Small intestine (tissue), 7 donors: Measurements from ENCODE around the gene DNAH8. TPM values are rescaled to one million over a fixed set of nuclear protein-coding genes. Genes with fewer than 3 reads are reported as not detected.
A peak's percentile ranks its signal among the peaks of the same experiment; 100 is the strongest.

Source experiments
- DNase-seq, 2 donors: peaks; one replicate each; pipeline versions ENCODE4 v3.0.0 to v3.0.0-alpha.2; 2013
- FAIRE-seq: peaks from 2 replicates; lab custom pipeline; 2012; peaks lifted over from hg19 to GRCh38; lab: Jason Lieb, UNC
- H3K27ac ChIP-seq, 3 donors: one replicate each; pipeline ENCODE4 v1.5.1; 2013; ENCODE audit warnings: low read length in 2 of 3, mild to moderate bottlenecking in 2 of 3, control low read depth in 1 of 3, inconsistent platforms in 1 of 3, low read depth in 1 of 3, moderate library complexity in 1 of 3
- H3K27me3 ChIP-seq, 3 donors: one replicate each; pipeline ENCODE4 v1.6.1; 2013; ENCODE audit warnings: low read length in 3 of 3, inconsistent platforms in 1 of 3; ENCODE audit not compliant: control insufficient read depth in 3 of 3, insufficient read depth in 3 of 3
- H3K36me3 ChIP-seq, 3 donors: one replicate each; pipeline ENCODE4 v1.6.1; 2013; ENCODE audit warnings: low read length in 3 of 3, inconsistent platforms in 1 of 3, low read depth in 1 of 3, mild to moderate bottlenecking in 1 of 3, moderate library complexity in 1 of 3; ENCODE audit not compliant: control insufficient read depth in 3 of 3, insufficient read depth in 2 of 3
- H3K4me1 ChIP-seq, 3 donors: one replicate each; pipeline ENCODE4 v1.6.1; 2013; ENCODE audit warnings: low read length in 2 of 3, inconsistent platforms in 1 of 3, low read depth in 1 of 3, mild to moderate bottlenecking in 1 of 3, moderate library complexity in 1 of 3; ENCODE audit not compliant: control insufficient read depth in 3 of 3, insufficient read depth in 2 of 3
- H3K4me3 ChIP-seq, 3 donors: one replicate each; pipeline ENCODE4 v1.5.1; 2013; ENCODE audit warnings: low read length in 3 of 3, control low read depth in 1 of 3, inconsistent platforms in 1 of 3, low read depth in 1 of 3, mild to moderate bottlenecking in 1 of 3, moderate library complexity in 1 of 3
- H3K9me3 ChIP-seq, 2 donors: one replicate each; pipeline ENCODE4 v1.6.1; 2013; ENCODE audit warnings: low read depth in 1 of 2, low read length in 1 of 2; ENCODE audit not compliant: control insufficient read depth in 2 of 2, insufficient read depth in 1 of 2
- WGBS, 3 donors: extraction: QIAGEN DNeasy Blood & Tissue Kit; methylation state at CpG; one replicate each; pipeline ENCODE4 v1.1.7; 2013; 5-methylcytosine and 5-hydroxymethylcytosine counted together
- polyA plus RNA-seq, 4 donors: library from polyadenylated mRNA; stranded (reverse) in 3 of 4; unstranded in 1 of 4; fragments of 200-250 nt in 3 of 4; fragments of 120-200 nt in 1 of 4; gene quantifications; one replicate each; pipeline versions ENCODE4 v1.2.1 to v1.2.3, GENCODE V29; 2013
- donor health status: healthy with polysubstance abuse.
- donor health status: control.
- donor health status: control.
- donor health status: Bipolar disorder and iron deficiency.
- donor health status: healthy.

DNAH8 gene
- polyA plus RNA-seq, 4 donors: under 0.01 to 0.01 (median 0.01) TPM; not detected in 1

- H3K4me1 ChIP-seq: peaks cover 3 to 42% (median 4%) of the 10 kb centered on the region in 3 donors
- no peak overlapping the region for H3K27ac ChIP-seq
- 81 to 85% (median 83%) methylated on average over 5 to 6 of the region's 6 CpGs for WGBS, 3 donors
- no peak for DNase-seq
- FAIRE-seq: no peak
- peaks cover 0 to 2% (median 0%) of the 10 kb centered on the region in 3 donors for H3K36me3 ChIP-seq
- H3K9me3 ChIP-seq: no peaks in the 10 kb centered on the region
- H3K27me3 ChIP-seq: no peaks in the 10 kb centered on the region
- H3K4me3 ChIP-seq: no peak overlapping the region
Observed at GRCh38 chr6:39058471-39059147, 343.5 kb downstream of the DNAH8 start.

DNA sequence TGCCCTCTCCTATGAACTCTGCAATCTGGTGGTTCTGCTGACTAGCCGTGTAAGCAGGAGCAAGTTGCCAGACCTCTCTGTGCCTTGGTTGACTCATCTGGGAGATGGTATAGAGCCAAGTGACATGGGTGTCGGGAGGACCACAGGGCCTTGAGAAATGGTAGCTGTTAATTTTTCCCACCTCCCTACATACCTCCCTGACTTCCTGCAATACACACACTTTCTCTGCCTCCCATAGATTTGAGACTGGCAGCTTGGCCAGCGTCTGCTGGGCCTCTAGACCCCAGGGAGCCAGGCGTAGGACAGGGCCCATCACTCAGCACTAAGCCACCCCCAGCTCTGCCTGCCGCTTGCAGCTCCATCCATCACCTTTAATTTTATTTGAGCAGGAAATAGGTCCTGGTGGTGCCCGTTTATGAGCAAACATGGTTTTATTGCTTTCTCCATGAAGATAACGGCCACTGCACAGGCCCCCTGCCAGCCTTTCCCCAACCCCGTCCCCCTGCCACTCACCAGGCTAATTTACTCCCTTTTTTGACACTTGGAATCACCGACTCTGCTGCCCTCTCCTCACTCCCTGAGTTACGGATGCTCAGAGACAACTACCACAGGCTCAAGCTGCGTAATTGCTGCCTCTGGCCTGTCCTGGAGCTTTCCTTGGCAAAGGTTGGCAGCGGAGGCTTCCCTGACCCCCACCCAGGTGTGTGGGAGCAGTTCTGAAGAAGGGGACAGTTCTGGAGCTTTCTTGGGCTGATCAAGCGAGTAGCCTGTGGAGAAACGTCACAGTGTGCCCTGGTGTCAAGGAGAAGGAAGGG, 344.6 kb downstream of the DNAH8 start:
- WGBS, 3 donors: 46 to 56% (median 53%) methylated on average over 14 of the region's 14 CpGs
- no peaks in the 10 kb centered on the region for H3K27me3 ChIP-seq
- peaks cover 0 to 2% (median 0%) of the 10 kb centered on the region in 3 donors for H3K36me3 ChIP-seq
- H3K4me3 ChIP-seq: no peak overlapping the region
- DNase-seq: no peak
- H3K4me1 ChIP-seq: peaks cover 0 to 40% (median 0%) of the 10 kb centered on the region in 3 donors
- H3K27ac ChIP-seq: no peak overlapping the region
- no peak for FAIRE-seq
- H3K9me3 ChIP-seq: no peaks in the 10 kb centered on the region

DNA sequence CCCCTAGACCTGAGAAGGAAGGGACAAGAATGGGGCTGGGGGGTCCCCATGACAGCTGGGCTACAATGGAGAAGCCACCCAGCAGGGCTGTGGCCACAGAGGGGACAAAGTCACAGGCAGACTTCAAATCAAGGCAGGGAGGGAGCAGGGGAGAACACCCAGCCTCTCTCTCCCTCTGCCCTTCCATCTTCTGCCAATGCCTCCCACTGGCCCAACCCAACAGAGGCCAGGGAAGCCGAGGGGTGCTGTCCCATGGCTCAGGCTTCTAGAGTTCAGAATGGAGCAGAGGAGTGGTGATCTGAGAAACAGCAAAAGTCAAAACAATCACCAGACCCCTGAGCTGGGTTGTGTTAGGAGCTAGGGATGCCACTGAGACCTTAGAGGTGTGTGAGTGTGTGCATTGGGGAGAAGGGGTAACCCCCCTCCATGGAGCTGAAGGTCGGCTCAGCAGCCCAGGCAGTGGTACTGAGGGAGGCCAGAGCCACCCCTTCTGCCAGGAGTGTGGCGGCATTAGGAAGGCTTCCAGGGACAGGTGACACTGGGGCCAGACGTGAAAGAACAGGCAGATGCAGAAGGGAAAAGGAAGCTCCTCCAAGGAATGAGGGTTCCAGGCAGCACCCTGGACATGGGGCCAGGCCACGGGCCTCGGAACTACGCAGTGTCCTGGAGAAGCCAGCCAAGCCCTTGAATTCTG, 345.5 kb downstream of the DNAH8 start:
- 57 to 74% (median 63%) methylated on average over 7 of the region's 7 CpGs for WGBS, 3 donors
- H3K27me3 ChIP-seq: no peaks in the 10 kb centered on the region
- FAIRE-seq (no peak), DNase-seq (no peak)
- H3K27ac ChIP-seq: no peak overlapping the region
- peaks cover 0 to 2% (median 0%) of the 10 kb centered on the region in 3 donors for H3K36me3 ChIP-seq
- H3K4me3 ChIP-seq: no peak overlapping the region
- H3K4me1 ChIP-seq: peaks cover 0 to 38% (median 0%) of the 10 kb centered on the region in 3 donors
- H3K9me3 ChIP-seq: no peaks in the 10 kb centered on the region

DNA sequence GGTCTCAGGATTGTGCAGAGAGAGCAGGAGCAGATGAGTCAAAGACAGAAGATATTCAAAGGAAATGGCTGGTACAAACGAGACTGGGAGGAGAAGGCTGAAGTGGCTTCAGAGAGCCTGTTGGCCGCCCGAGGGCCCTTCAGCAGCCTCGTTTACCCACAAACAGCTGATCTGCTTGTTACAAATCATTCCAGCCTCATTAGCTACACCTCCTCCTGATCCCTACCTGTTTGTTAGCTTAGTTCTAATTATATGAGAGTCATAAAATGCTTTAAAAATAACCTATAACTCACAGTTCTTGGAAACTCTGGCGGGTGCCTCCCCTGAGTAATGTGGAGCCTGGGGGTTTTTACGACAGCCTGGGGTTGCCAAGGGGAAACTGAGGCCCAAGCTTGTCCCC, 346.1 kb downstream of the DNAH8 start:
- DNase-seq: peak in 1 of 2 donors; percentile 41
- Histone ChIP-seq H3K4me1 (peaks cover 0 to 38% (median 0%) of the 10 kb centered on the region in 3 donors), H3K36me3 (peaks cover 0 to 2% (median 0%) of the 10 kb centered on the region in 3 donors), H3K27ac (no peak overlapping the region), H3K9me3 (no peaks in the 10 kb centered on the region), H3K4me3 (no peak overlapping the region), H3K27me3 (no peaks in the 10 kb centered on the region)
- FAIRE-seq: no peak
- WGBS, 3 donors: 25 to 43% (median 26%) methylated on average over 6 of the region's 6 CpGs

DNA sequence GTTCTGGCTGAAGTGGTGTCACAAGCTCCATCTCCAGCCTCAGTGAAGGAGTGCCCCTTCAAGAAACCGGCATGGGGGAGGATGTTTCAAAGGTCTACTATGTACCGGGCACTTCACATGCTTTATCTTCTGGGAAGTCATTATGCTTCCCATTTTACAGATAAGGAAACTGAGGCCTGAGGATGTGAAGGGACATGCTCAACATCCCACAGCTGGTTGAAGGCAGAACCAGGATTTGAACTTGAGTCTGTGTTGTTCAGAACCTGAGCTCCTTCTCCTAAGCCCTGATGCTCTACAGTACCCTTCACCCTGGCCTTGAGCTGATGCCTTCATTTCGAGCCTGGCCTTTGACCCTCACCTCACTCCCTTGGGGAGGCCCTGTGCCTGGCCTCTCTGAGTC, 346.5 kb downstream of the DNAH8 start:
- no peak overlapping the region for H3K4me3 ChIP-seq
- H3K9me3 ChIP-seq: no peaks in the 10 kb centered on the region
- H3K4me1 ChIP-seq: peaks cover 0 to 38% (median 0%) of the 10 kb centered on the region in 3 donors
- FAIRE-seq (no peak), DNase-seq (no peak)
- peaks cover 0 to 2% (median 0%) of the 10 kb centered on the region in 3 donors for H3K36me3 ChIP-seq
- 16 to 52% (median 34%) methylated on average over 3 of the region's 3 CpGs for WGBS, 3 donors
- H3K27ac ChIP-seq: no peak overlapping the region
- H3K27me3 ChIP-seq: no peaks in the 10 kb centered on the region

GRCh38 chr6:39062014-39062740, 347.1 kb downstream of the DNAH8 start:
- WGBS, 3 donors: 36 to 53% (median 37%) methylated on average over 10 of the region's 10 CpGs
- Histone ChIP-seq H3K4me1 (peaks cover 0 to 38% (median 0%) of the 10 kb centered on the region in 3 donors), H3K27me3 (no peaks in the 10 kb centered on the region), H3K27ac (no peak overlapping the region), H3K4me3 (no peak overlapping the region), H3K36me3 (peaks cover 0 to 2% (median 0%) of the 10 kb centered on the region in 3 donors), H3K9me3 (no peaks in the 10 kb centered on the region)
- DNase-seq (no peak), FAIRE-seq (no peak)

- Histone ChIP-seq H3K27ac (peak overlapping the region in 1 of 3 donors; percentile 54), H3K9me3 (no peaks in the 10 kb centered on the region), H3K4me3 (no peak overlapping the region), H3K27me3 (no peaks in the 10 kb centered on the region), H3K4me1 (peaks cover 0 to 38% (median 0%) of the 10 kb centered on the region in 3 donors), H3K36me3 (peaks cover 0 to 2% (median 0%) of the 10 kb centered on the region in 3 donors)
- WGBS, 3 donors: 11 to 30% (median 14%) methylated on average over 1 of the region's 1 CpG
- DNase-seq: peak; percentile 54 to 76
- FAIRE-seq: no peak
Observed at GRCh38 chr6:39063526-39063925, 348.4 kb downstream of the DNAH8 start.
